ENCODE results near the gene CADPS. TPM values are rescaled to one million over a fixed set of nuclear protein-coding genes. Genes with fewer than 3 reads are reported as not detected.

The CADPS gene
- total RNA-seq, 1 experiment from 2014 or later: 7.0 TPM

DNA sequence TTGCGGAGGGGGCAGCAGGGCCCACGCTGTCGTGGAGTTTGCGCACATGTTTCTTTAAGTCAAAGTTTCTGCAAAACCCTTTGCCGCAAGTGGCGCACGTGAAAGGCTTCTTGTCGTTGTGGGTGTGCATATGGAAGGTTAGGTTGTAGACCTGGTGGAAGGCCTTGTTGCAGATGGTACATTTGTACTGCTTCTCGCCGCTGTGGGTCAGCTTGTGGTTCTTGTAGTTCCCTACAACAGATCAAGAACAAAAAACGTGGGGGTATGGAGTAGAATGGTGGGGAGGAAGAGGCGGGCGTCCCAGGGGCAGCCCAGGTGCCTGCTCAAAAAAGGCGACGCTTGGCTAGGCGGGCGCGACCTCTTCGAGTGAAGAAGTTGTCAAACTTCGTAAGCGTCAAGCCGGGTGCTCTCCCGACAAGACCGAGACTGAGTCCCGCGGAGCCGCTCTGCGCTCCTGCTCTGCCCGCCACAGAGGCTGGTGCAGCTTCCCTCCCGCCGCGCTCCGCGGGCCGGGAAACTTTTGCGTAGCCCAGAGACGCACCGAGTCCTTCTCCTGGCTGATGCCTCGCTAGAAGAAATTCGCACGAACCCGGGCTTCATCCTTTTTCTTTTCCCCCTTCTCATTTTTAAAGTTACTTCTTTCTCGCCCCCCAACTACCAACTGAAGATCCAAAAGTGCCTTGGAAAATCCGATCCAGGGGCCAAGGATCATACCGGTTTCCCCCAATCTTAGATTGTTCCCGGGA lies 504.9 kb downstream of the CADPS start:
- peak overlapping the region; percentile 71 for H3K4me3 Mint-ChIP-seq
- no peaks in the 10 kb centered on the region for H3K9me3 Mint-ChIP-seq
- DNase-seq (ENCODE audit: low spot score): peak; percentile 61
- peaks cover 100% of the 10 kb centered on the region for H3K27me3 Mint-ChIP-seq (ENCODE audit: low read depth)
- CTCF ChIA-PET: interaction anchor here (1.4 to 2.9 kb wide), 2 partner anchors 35 to 183 kb away, joined by 3 to 17 read pairs; no protein-coding TSS in a partner anchor
- H3K4me1 Mint-ChIP-seq: peaks cover 84% of the 10 kb centered on the region
- TF ChIP-seq, protein P1, sequence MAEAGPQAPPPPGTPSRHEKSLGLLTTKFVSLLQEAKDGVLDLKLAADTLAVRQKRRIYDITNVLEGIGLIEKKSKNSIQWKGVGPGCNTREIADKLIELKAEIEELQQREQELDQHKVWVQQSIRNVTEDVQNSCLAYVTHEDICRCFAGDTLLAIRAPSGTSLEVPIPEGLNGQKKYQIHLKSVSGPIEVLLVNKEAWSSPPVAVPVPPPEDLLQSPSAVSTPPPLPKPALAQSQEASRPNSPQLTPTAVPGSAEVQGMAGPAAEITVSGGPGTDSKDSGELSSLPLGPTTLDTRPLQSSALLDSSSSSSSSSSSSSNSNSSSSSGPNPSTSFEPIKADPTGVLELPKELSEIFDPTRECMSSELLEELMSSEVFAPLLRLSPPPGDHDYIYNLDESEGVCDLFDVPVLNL (CRISPR knock-in tag; IDR thresholded peaks at IDR 0.05; ENCODE audit: borderline replicate concordance, low read depth): no peak
- TF ChIP-seq, protein P2, sequence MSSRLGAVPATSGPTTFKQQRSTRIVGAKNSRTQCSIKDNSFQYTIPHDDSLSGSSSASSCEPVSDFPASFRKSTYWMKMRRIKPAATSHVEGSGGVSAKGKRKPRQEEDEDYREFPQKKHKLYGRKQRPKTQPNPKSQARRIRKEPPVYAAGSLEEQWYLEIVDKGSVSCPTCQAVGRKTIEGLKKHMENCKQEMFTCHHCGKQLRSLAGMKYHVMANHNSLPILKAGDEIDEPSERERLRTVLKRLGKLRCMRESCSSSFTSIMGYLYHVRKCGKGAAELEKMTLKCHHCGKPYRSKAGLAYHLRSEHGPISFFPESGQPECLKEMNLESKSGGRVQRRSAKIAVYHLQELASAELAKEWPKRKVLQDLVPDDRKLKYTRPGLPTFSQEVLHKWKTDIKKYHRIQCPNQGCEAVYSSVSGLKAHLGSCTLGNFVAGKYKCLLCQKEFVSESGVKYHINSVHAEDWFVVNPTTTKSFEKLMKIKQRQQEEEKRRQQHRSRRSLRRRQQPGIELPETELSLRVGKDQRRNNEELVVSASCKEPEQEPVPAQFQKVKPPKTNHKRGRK (CRISPR knock-in tag; IDR thresholded peaks at IDR 0.05; ENCODE audit: borderline replicate concordance): no peak
- TF ChIP-seq MYBL2 (CRISPR knock-in tag; IDR thresholded peaks at IDR 0.05): no peak
- TF ChIP-seq, protein P3, sequence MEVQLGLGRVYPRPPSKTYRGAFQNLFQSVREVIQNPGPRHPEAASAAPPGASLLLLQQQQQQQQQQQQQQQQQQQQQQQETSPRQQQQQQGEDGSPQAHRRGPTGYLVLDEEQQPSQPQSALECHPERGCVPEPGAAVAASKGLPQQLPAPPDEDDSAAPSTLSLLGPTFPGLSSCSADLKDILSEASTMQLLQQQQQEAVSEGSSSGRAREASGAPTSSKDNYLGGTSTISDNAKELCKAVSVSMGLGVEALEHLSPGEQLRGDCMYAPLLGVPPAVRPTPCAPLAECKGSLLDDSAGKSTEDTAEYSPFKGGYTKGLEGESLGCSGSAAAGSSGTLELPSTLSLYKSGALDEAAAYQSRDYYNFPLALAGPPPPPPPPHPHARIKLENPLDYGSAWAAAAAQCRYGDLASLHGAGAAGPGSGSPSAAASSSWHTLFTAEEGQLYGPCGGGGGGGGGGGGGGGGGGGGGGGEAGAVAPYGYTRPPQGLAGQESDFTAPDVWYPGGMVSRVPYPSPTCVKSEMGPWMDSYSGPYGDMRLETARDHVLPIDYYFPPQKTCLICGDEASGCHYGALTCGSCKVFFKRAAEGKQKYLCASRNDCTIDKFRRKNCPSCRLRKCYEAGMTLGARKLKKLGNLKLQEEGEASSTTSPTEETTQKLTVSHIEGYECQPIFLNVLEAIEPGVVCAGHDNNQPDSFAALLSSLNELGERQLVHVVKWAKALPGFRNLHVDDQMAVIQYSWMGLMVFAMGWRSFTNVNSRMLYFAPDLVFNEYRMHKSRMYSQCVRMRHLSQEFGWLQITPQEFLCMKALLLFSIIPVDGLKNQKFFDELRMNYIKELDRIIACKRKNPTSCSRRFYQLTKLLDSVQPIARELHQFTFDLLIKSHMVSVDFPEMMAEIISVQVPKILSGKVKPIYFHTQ (CRISPR knock-in tag; IDR thresholded peaks at IDR 0.05): no peak
- H3K36me3 Mint-ChIP-seq: peaks cover 2% of the 10 kb centered on the region; the same call in 1 of the 2 replicates
- ATAC-seq: peak; percentile 5
- POLR2A ChIA-PET: no interaction called here
- no peak overlapping the region for H3K27ac Mint-ChIP-seq

DNA sequence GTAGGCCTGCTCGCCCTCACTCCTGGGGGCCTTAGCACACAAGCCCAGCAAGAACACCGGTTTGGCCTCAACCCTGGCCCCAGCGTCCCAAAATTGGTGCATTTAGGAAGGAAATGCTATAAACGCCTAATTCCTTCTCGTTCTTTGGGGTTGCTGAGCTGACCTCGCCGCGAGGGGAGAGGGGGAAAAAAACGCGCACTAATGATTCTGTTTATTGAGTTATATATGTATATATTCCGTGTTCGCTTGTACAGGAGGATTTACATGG lies 505.8 kb downstream of the CADPS start:
- peaks cover 100% of the 10 kb centered on the region for H3K27me3 Mint-ChIP-seq (ENCODE audit: low read depth)
- peaks cover 84% of the 10 kb centered on the region for H3K4me1 Mint-ChIP-seq
- H3K4me3 Mint-ChIP-seq: peak overlapping the region; percentile 71
- H3K9me3 Mint-ChIP-seq: no peaks in the 10 kb centered on the region
- no peak for DNase-seq (ENCODE audit: low spot score)
- POLR2A ChIA-PET: interaction anchor here (0.6 to 1.0 kb wide), 3 partner anchors 51 to 675 kb away, joined by 3 read pairs; no protein-coding TSS in a partner anchor
- peaks cover 2% of the 10 kb centered on the region; the same call in 1 of the 2 replicates for H3K36me3 Mint-ChIP-seq
- ATAC-seq: no peak
- H3K27ac Mint-ChIP-seq: no peak overlapping the region
- CTCF ChIA-PET: interaction anchor here (0.5 to 2.9 kb wide), 15 partner anchors 9 to 190 kb away, joined by 3 to 21 read pairs (median 4); no protein-coding TSS in a partner anchor
- TF ChIP-seq CREM (CRISPR knock-in tag; IDR thresholded peaks at IDR 0.05) (no peak), RELA (CRISPR knock-in tag; IDR thresholded peaks at IDR 0.05; ENCODE audit: borderline replicate concordance) (no peak), PRRX2 (CRISPR knock-in tag; IDR thresholded peaks at IDR 0.05) (no peak), ZBTB21 (CRISPR knock-in tag; IDR thresholded peaks at IDR 0.05; ENCODE audit: borderline replicate concordance) (no peak), HMGA2 (CRISPR knock-in tag; IDR thresholded peaks at IDR 0.05) (no peak), FOXP1 (CRISPR knock-in tag; IDR thresholded peaks at IDR 0.05; ENCODE audit: borderline replicate concordance) (no peak), ZNF396 (CRISPR knock-in tag; IDR thresholded peaks at IDR 0.05; ENCODE audit: borderline replicate concordance) (no peak)
- TF ChIP-seq, protein P4, sequence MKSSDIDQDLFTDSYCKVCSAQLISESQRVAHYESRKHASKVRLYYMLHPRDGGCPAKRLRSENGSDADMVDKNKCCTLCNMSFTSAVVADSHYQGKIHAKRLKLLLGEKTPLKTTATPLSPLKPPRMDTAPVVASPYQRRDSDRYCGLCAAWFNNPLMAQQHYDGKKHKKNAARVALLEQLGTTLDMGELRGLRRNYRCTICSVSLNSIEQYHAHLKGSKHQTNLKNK (CRISPR knock-in tag; IDR thresholded peaks at IDR 0.05): no peak
- TF ChIP-seq, protein P5, sequence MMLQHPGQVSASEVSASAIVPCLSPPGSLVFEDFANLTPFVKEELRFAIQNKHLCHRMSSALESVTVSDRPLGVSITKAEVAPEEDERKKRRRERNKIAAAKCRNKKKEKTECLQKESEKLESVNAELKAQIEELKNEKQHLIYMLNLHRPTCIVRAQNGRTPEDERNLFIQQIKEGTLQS (CRISPR knock-in tag; conservative IDR thresholded peaks at IDR 0.05): no peak
- TF ChIP-seq, protein P6, sequence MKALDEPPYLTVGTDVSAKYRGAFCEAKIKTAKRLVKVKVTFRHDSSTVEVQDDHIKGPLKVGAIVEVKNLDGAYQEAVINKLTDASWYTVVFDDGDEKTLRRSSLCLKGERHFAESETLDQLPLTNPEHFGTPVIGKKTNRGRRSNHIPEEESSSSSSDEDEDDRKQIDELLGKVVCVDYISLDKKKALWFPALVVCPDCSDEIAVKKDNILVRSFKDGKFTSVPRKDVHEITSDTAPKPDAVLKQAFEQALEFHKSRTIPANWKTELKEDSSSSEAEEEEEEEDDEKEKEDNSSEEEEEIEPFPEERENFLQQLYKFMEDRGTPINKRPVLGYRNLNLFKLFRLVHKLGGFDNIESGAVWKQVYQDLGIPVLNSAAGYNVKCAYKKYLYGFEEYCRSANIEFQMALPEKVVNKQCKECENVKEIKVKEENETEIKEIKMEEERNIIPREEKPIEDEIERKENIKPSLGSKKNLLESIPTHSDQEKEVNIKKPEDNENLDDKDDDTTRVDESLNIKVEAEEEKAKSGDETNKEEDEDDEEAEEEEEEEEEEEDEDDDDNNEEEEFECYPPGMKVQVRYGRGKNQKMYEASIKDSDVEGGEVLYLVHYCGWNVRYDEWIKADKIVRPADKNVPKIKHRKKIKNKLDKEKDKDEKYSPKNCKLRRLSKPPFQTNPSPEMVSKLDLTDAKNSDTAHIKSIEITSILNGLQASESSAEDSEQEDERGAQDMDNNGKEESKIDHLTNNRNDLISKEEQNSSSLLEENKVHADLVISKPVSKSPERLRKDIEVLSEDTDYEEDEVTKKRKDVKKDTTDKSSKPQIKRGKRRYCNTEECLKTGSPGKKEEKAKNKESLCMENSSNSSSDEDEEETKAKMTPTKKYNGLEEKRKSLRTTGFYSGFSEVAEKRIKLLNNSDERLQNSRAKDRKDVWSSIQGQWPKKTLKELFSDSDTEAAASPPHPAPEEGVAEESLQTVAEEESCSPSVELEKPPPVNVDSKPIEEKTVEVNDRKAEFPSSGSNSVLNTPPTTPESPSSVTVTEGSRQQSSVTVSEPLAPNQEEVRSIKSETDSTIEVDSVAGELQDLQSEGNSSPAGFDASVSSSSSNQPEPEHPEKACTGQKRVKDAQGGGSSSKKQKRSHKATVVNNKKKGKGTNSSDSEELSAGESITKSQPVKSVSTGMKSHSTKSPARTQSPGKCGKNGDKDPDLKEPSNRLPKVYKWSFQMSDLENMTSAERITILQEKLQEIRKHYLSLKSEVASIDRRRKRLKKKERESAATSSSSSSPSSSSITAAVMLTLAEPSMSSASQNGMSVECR (CRISPR knock-in tag; IDR thresholded peaks at IDR 0.05; ENCODE audit: borderline replicate concordance): no peak
- TF ChIP-seq, protein P7, sequence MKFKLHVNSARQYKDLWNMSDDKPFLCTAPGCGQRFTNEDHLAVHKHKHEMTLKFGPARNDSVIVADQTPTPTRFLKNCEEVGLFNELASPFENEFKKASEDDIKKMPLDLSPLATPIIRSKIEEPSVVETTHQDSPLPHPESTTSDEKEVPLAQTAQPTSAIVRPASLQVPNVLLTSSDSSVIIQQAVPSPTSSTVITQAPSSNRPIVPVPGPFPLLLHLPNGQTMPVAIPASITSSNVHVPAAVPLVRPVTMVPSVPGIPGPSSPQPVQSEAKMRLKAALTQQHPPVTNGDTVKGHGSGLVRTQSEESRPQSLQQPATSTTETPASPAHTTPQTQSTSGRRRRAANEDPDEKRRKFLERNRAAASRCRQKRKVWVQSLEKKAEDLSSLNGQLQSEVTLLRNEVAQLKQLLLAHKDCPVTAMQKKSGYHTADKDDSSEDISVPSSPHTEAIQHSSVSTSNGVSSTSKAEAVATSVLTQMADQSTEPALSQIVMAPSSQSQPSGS (CRISPR knock-in tag; IDR thresholded peaks at IDR 0.05; ENCODE audit: borderline replicate concordance, low read depth): no peak
- TF ChIP-seq, protein P8, sequence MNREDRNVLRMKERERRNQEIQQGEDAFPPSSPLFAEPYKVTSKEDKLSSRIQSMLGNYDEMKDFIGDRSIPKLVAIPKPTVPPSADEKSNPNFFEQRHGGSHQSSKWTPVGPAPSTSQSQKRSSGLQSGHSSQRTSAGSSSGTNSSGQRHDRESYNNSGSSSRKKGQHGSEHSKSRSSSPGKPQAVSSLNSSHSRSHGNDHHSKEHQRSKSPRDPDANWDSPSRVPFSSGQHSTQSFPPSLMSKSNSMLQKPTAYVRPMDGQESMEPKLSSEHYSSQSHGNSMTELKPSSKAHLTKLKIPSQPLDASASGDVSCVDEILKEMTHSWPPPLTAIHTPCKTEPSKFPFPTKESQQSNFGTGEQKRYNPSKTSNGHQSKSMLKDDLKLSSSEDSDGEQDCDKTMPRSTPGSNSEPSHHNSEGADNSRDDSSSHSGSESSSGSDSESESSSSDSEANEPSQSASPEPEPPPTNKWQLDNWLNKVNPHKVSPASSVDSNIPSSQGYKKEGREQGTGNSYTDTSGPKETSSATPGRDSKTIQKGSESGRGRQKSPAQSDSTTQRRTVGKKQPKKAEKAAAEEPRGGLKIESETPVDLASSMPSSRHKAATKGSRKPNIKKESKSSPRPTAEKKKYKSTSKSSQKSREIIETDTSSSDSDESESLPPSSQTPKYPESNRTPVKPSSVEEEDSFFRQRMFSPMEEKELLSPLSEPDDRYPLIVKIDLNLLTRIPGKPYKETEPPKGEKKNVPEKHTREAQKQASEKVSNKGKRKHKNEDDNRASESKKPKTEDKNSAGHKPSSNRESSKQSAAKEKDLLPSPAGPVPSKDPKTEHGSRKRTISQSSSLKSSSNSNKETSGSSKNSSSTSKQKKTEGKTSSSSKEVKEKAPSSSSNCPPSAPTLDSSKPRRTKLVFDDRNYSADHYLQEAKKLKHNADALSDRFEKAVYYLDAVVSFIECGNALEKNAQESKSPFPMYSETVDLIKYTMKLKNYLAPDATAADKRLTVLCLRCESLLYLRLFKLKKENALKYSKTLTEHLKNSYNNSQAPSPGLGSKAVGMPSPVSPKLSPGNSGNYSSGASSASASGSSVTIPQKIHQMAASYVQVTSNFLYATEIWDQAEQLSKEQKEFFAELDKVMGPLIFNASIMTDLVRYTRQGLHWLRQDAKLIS (CRISPR knock-in tag; IDR thresholded peaks at IDR 0.05; ENCODE audit: borderline replicate concordance): no peak
